ENCODE measurements around the gene MBLAC2.

GRCh38 chr5:90421136-90421535 lies 53.4 kb downstream of the MBLAC2 start:
- TF ChIP-seq, protein P1, sequence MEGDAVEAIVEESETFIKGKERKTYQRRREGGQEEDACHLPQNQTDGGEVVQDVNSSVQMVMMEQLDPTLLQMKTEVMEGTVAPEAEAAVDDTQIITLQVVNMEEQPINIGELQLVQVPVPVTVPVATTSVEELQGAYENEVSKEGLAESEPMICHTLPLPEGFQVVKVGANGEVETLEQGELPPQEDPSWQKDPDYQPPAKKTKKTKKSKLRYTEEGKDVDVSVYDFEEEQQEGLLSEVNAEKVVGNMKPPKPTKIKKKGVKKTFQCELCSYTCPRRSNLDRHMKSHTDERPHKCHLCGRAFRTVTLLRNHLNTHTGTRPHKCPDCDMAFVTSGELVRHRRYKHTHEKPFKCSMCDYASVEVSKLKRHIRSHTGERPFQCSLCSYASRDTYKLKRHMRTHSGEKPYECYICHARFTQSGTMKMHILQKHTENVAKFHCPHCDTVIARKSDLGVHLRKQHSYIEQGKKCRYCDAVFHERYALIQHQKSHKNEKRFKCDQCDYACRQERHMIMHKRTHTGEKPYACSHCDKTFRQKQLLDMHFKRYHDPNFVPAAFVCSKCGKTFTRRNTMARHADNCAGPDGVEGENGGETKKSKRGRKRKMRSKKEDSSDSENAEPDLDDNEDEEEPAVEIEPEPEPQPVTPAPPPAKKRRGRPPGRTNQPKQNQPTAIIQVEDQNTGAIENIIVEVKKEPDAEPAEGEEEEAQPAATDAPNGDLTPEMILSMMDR (IDR thresholded peaks at IDR 0.05) = no peak
- TF ChIP-seq POLR2A (IDR thresholded peaks at IDR 0.05) = no peak
- no peak for TF ChIP-seq EP300 (IDR thresholded peaks at IDR 0.05)
- TF ChIP-seq POLR2AphosphoS5 (IDR thresholded peaks at IDR 0.05) = no peak

All from suprapubic skin (tissue), 4 donors.